PC-3 (cell line): ENCODE measurements around the gene MIAT.

ENCODE experiments used
- EZH2 ChIP-seq: fragments of 300-600 bp; sonication (generic); IDR thresholded peaks from one replicate; pipeline ENCODE4 v1.6.1; 2017; ENCODE audit warnings: antibody characterized with exemption, mild to moderate bottlenecking, low read length; ENCODE audit not compliant: unreplicated experiment
- EZH2phosphoT487 ChIP-seq: fragments of 300-600 bp; sonication (generic); IDR thresholded peaks from 2 replicates; pipeline ENCODE4 v1.6.1; 2018; ENCODE audit warnings: mild to moderate bottlenecking, antibody characterized with exemption, low read length, borderline replicate concordance
- TF ChIP-seq, protein P1 (sequence below): fragments of 300-600 bp; sonication (generic); conservative IDR thresholded peaks from 2 replicates; pipeline ENCODE4 v1.5.1; 2017; ENCODE audit warnings: antibody characterized with exemption, low read depth, mild to moderate bottlenecking, low read length

DNA sequence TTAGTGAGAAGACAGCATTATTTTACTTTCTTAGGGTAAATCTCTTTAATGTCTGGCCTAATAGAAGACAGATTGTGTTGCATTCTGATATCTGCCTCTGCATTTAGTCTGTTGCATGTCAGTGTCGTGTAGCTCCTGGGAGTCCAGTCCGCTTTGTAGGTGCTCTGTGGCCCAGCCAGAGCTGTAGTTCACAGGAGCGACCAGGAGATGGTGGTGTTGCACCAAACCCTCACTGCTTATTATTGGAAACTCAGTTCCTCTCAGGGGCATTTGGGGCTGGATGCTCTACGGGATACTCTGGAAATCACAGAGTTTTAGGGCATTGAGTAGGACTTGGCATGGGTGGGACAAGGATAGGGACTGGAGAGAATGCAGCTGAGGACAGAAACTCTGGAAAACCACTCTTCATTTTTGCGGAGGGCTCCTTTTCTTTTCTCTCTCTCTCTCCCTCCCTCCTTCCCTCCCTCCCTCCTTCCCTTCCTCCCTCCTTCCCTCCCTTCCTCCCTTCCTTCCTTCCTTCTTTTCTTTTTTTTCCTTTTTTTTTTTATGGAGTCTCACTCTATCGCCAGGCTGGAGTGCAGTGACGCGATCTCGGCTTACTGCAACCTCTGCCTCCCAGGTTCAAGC, 21.7 kb downstream of the MIAT start:
- TF ChIP-seq, protein P1, sequence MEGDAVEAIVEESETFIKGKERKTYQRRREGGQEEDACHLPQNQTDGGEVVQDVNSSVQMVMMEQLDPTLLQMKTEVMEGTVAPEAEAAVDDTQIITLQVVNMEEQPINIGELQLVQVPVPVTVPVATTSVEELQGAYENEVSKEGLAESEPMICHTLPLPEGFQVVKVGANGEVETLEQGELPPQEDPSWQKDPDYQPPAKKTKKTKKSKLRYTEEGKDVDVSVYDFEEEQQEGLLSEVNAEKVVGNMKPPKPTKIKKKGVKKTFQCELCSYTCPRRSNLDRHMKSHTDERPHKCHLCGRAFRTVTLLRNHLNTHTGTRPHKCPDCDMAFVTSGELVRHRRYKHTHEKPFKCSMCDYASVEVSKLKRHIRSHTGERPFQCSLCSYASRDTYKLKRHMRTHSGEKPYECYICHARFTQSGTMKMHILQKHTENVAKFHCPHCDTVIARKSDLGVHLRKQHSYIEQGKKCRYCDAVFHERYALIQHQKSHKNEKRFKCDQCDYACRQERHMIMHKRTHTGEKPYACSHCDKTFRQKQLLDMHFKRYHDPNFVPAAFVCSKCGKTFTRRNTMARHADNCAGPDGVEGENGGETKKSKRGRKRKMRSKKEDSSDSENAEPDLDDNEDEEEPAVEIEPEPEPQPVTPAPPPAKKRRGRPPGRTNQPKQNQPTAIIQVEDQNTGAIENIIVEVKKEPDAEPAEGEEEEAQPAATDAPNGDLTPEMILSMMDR: peak; percentile 79
- TF ChIP-seq EZH2: no peak
- TF ChIP-seq EZH2phosphoT487: no peak
